Mesothelial cell of epicardium (in vitro differentiated cells): ENCODE results near the gene GBE1. TPM values are rescaled to one million over a fixed set of nuclear protein-coding genes. Genes with fewer than 3 reads are reported as not detected.

Experiments
- DNase-seq, 2 experiments: peaks; one replicate each; pipeline ENCODE4 v3.0.0; 2021; ENCODE audit warnings: low spot score in 2 of 2; ENCODE audit not compliant: unreplicated experiment in 2 of 2
- H3K27ac Mint-ChIP-seq: 2 replicates; pipeline ENCODE4 v1.8.0; 2021; ENCODE audit warnings: mixed read lengths
- H3K27me3 Mint-ChIP-seq: 2 replicates; pipeline ENCODE4 v1.8.0; 2021; ENCODE audit warnings: low read depth, mixed read lengths
- H3K36me3 Mint-ChIP-seq: 2 replicates; pipeline ENCODE4 v1.8.0; 2021; ENCODE audit warnings: mixed read lengths
- H3K4me1 Mint-ChIP-seq: 2 replicates; pipeline ENCODE4 v1.8.0; 2021; ENCODE audit warnings: mixed read lengths
- H3K4me3 Mint-ChIP-seq: 2 replicates; pipeline ENCODE4 v1.8.0; 2021; ENCODE audit warnings: mild to moderate bottlenecking, moderate library complexity, mixed read lengths
- H3K9me3 Mint-ChIP-seq: 2 replicates; pipeline ENCODE4 v1.8.0; 2021; ENCODE audit warnings: mixed read lengths
- CTCF ChIP-seq: fragments of 200-600 bp; sonication (generic); IDR thresholded peaks from one replicate; pipeline ENCODE4 v1.5.0; 2021; ENCODE audit warnings: antibody characterized with exemption; ENCODE audit not compliant: unreplicated experiment
- total RNA-seq: library from RNA; stranded (reverse); gene quantifications from 3 replicates; pipeline ENCODE4 v1.2.1, GENCODE V29; 2021

Gene GBE1
- total RNA-seq, 1 donor from 2014 or later, result 10.8 TPM

- DNase-seq, result no peak
- peak; percentile 31 for TF ChIP-seq CTCF
- Mint-ChIP-seq H3K27ac (no peak overlapping the region), H3K27me3 (no peaks in the 10 kb centered on the region), H3K4me3 (no peak overlapping the region), H3K9me3 (no peaks in the 10 kb centered on the region), H3K4me1 (peaks cover 4% of the 10 kb centered on the region), H3K36me3 (no peaks in the 10 kb centered on the region)
These were observed 94.8 kb downstream of the GBE1 start for GRCh38 chr3:81666502-81667121.

GRCh38 chr3:81663114-81663513 is 98.3 kb downstream of the GBE1 start:
- Mint-ChIP-seq H3K4me3 (no peak overlapping the region), H3K4me1 (no peaks in the 10 kb centered on the region), H3K27ac (no peak overlapping the region), H3K36me3 (no peaks in the 10 kb centered on the region), H3K27me3 (no peaks in the 10 kb centered on the region), H3K9me3 (no peaks in the 10 kb centered on the region)
- DNase-seq, result no peak
- TF ChIP-seq CTCF, result no peak

- no peaks in the 10 kb centered on the region for H3K27me3 Mint-ChIP-seq
- no peak for TF ChIP-seq CTCF
- no peak for DNase-seq
- H3K4me1 Mint-ChIP-seq, result no peaks in the 10 kb centered on the region
- no peaks in the 10 kb centered on the region for H3K9me3 Mint-ChIP-seq
- H3K4me3 Mint-ChIP-seq, result no peak overlapping the region
- H3K27ac Mint-ChIP-seq, result no peak overlapping the region
- no peaks in the 10 kb centered on the region for H3K36me3 Mint-ChIP-seq
These were observed 101.4 kb downstream of the GBE1 start for GRCh38 chr3:81660036-81660435.

- H3K27me3 Mint-ChIP-seq, result no peaks in the 10 kb centered on the region
- H3K9me3 Mint-ChIP-seq, result no peaks in the 10 kb centered on the region
- no peaks in the 10 kb centered on the region for H3K4me1 Mint-ChIP-seq
- no peak overlapping the region for H3K4me3 Mint-ChIP-seq
- no peaks in the 10 kb centered on the region for H3K36me3 Mint-ChIP-seq
- H3K27ac Mint-ChIP-seq, result no peak overlapping the region
- DNase-seq, result no peak
- no peak for TF ChIP-seq CTCF
These were observed 103.0 kb downstream of the GBE1 start for GRCh38 chr3:81658322-81658997.

- TF ChIP-seq CTCF, result no peak
- Mint-ChIP-seq H3K4me1 (peaks cover 8% of the 10 kb centered on the region), H3K4me3 (no peak overlapping the region), H3K27ac (no peak overlapping the region), H3K27me3 (no peaks in the 10 kb centered on the region), H3K36me3 (no peaks in the 10 kb centered on the region), H3K9me3 (no peaks in the 10 kb centered on the region)
- DNase-seq, result no peak
These were observed 110.3 kb downstream of the GBE1 start for GRCh38 chr3:81651139-81651538.
